NCI-H187 (cell line): Measurements from ENCODE around the gene ZDHHC23.

ENCODE experiments used
- DNase-seq, 2 experiments: peaks; one replicate each; lab custom pipeline; 2025; lab: John Stamatoyannopoulos, UW

Gene ZDHHC23

GRCh38 chr3:114005481-114005880 is 57.7 kb downstream of the ZDHHC23 start:
- no peak for DNase-seq

GRCh38 chr3:114011059-114011797 is 63.4 kb downstream of the ZDHHC23 start:
- DNase-seq, result no peak
